Right lobe of liver (tissue), 4 donors: Measurements from ENCODE around the gene ERC2.

ENCODE experiments used
- CTCF ChIP-seq, 4 donors: fragments of 200-600 bp in 3 of 4; fragments of 450-650 bp in 1 of 4; IDR thresholded peaks; one replicate each; pipeline versions ENCODE4 v1.5.1 to v1.8.0; 2016 to 2022; ENCODE audit warnings: antibody characterized with exemption in 4 of 4, mild to moderate bottlenecking in 2 of 4
- POLR2A ChIP-seq: fragments of 450-650 bp; IDR thresholded peaks from one replicate; pipeline ENCODE4 v1.6.1; 2017; ENCODE audit warnings: antibody characterized with exemption, mild to moderate bottlenecking
- donor health status: DM: no; HTN: no; CAD: no.
- donor health status: DM: no; HTN: no; CAD: no.
- donor health status: DM: no; HTN: yes; CAD: no.

- TF ChIP-seq CTCF (IDR thresholded peaks at IDR 0.05) (no peak), POLR2A (no peak)
These were observed 587.9 kb downstream of the ERC2 start for GRCh38 chr3:55880357-55880756.
